Stimulated activated CD4-positive, alpha-beta T cell treated with anti-CD3 and anti-CD28 coated beads, Interleukin-12 subunit alpha, Interleukin-12 subunit beta, amount 100 ng/mL, for 4 hours (primary cell): ENCODE measurements around the gene RAPGEF2.
"Not testable (repeated sequence)": the region's sequence is repeated elsewhere in the genome, so short reads cannot be mapped to it uniquely, and the experiment has no call there.

Experiments used
- DNase-seq: peaks from one replicate; pipeline ENCODE4 v3.0.0-alpha.2; 2020

Gene RAPGEF2

DNA sequence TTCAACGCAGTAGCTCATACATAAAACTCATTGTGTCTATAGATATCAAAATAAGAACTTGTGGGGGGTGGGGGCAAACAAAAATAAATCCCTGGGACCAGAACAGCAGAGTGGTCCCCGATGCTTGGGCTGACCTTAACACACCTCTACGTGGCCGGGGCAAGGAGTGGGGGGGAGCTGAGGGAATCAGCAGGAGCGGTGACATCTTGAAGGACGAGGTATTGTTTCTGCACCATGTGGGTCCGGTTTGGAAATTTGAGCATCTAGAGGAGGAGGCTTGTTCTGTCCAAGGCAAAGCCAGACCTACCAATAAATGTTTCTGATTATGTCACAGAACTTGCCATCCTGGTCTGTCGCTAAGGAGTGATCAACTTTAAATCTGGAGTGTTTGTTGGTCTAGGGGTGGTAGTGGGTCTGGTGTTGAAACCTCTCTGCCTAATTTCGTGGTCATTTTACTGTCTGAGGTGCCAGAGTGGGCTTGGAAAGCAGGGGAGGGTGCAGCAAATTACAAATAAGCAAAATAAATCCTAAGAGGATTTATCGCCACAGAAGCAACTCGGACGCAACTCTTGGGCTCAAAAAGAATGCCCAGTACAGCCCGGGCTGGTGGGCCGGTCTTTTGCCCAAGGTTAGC is 774 bp upstream of the RAPGEF2 start:
- no peak for DNase-seq

- DNase-seq = peak; percentile 40
Observed at GRCh38 chr4:159103384-159103990, 608 bp downstream of the RAPGEF2 start.

GRCh38 chr4:159104694-159105414 is 2.0 kb downstream of the RAPGEF2 start:
- DNase-seq = no peak

DNA sequence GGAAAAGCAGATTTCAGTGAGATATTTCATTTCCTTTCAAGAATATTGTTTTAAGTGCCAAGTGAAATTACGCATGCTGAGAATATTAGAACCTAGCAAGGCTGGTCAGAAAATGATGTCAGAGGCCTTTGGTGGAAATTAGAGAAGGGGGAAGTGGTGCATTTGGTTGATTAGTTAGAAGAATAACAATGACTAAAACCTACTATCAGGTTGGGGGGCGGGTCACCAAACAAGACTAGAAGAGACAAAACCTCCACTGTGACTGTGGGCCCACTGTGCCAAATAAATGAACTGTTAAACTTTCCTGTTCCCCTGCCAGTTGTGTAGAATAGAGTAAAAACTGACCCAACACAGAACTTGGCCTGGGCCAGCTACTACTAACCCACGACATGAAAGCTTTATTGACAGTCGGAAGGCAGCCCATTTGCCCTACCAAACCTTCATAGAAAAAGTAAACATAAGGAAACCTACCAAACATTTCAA is 2.9 kb downstream of the RAPGEF2 start:
- DNase-seq = no peak

DNA sequence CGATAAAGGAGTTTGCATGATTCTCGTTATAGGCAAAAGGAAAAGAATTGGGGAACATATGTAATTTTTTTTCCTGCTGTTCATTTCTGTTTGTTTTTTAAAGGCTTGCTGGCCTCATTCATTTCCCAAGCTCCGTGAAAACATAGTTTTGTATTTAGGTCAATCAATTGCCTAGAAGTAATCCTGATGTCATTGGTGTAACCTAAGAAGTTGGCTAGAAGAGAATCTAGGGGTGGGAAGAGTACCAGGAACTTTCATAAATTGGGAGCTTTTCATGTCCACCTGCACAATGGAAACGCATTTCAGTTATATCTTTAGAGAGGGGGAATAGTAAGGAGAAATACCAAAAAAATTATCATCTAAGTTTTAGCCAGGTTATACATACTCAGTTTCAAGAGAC is 3.8 kb downstream of the RAPGEF2 start:
- DNase-seq = no peak

DNA sequence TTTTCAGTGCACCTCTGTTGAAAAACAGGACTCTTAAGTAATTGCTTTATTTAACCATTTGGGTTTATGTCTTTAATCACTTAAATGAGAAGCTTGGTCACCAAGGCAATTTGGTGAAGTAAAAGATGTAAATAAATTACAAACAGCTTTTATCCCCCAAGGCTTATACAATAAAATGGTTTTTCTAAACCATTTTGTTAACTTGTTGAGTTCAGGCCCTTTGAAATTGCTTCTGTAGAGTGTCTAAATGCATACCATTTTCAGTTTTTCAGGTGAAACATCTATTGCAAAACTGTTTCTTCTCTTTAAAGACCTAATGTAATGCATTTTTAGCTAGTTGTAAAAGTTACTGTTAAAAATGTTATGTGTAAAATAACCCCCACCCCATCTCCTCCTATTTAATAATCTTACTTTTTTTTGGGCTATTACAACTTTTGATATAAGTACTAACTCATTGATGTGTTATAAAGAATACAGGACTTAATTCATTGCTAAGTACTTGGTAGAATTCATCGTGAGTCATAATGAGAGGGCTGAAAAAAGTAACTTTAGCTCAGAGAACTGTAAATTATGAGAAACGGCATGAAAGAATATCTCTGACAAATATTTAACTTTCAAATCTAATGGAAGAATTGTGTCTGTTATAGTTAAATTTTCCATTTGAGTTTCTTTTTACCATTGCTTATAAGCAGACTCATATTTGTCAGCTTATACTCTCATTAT is 4.5 kb downstream of the RAPGEF2 start:
- DNase-seq = no peak

GRCh38 chr4:159108124-159108523 is 5.2 kb downstream of the RAPGEF2 start:
- DNase-seq = no peak

DNA sequence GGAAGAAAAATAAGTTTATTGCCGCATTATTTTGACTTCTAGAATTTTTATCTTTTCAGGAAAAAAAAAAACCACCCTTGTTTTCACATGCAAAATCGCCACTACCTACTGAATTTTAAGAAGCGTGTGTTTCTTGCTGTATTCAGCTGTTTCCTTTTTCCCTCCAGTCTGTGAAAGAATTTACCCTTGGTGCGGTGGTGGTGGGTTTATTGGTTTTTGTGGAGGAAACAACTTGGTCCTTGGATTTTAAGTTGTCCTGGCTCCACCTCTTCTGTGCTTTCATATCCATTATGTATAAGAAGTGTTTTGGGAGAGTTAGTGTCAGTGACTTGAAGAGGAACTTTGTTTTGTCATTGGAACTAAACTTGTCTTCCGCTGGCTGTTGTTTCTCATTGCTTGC is 8.1 kb downstream of the RAPGEF2 start:
- no peak for DNase-seq

DNA sequence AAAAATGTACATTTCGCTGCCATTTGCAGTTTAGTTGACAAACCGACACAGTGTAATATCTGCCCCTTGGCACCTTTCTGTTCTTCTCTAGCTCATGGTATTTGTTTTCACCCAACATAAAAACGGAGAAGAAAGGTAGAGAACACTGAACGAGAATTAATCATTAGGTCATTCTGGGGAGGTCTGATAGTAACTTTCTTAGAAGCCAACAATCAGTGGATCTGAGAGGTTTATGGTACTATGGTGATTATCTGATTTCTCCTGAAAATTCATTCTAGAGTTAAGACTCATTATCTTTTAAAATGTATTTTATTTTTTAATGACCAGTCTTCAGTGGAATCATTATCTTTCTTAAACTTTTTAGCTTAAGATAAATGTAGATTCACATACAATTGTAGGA is 8.5 kb downstream of the RAPGEF2 start:
- no peak for DNase-seq

- DNase-seq = not testable (repeated sequence)
Observed at GRCh38 chr4:159113366-159113765, 10.5 kb downstream of the RAPGEF2 start.

DNA sequence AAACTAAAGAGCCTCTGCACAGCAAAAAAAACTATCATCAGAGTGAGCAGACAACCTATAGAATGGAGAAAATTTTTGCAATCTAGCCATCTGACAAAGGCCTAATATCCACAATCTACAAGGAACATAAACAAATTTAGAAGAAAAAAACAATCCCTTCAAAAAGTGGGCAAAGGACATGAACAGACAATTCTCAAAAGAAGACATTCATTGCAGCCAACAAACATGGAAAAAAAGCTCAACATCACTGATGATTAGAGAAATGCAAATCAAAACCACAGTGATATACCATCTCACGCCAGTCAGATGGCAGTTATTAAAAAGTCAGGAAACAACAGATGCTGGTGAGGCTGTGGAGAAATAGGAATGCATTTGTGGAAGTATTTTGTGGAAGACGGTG is 13.2 kb downstream of the RAPGEF2 start:
- DNase-seq = not testable (repeated sequence)

GRCh38 chr4:159116693-159117092 is 13.8 kb downstream of the RAPGEF2 start:
- DNase-seq = not testable (repeated sequence)

GRCh38 chr4:159117564-159117963 is 14.7 kb downstream of the RAPGEF2 start:
- no peak for DNase-seq

DNA sequence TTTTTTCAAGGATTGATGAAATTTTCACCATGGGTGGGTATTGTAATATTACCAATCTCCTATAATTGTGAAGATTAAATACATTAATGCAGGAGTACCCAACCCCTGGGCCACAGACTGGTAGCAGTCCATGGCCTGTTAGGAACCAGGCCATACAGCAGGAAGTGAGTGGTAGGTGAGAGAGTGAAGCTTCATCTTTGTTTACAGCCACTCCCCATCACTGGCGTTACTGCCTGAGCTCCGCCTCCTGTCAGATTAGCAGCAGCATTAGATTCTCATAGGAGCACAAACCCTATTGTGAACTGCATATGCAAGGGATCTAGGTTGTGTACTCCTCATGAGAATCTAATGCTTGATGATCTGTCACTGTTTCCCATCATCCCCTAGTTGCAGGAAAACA is 15.1 kb downstream of the RAPGEF2 start:
- DNase-seq = no peak

DNA sequence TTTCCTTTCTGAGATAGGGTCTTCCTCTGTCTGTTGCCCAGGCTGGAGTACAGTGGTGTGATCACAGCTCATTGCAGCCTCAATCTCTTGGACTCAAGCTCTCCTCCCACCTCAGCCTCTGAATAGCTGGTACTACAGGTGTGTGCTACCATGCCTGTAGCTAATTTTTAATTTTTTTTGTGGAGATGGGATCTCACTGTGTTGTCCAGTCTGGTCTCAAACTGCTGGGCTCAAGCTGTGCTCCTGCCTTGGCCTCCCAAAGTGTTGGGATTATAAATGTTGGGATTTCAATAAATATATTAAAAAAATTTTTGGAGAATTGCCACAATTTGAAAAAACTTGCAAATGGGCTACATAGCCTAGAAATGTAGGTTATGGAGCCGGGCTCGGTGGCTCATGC is 18.5 kb downstream of the RAPGEF2 start:
- no peak for DNase-seq

DNA sequence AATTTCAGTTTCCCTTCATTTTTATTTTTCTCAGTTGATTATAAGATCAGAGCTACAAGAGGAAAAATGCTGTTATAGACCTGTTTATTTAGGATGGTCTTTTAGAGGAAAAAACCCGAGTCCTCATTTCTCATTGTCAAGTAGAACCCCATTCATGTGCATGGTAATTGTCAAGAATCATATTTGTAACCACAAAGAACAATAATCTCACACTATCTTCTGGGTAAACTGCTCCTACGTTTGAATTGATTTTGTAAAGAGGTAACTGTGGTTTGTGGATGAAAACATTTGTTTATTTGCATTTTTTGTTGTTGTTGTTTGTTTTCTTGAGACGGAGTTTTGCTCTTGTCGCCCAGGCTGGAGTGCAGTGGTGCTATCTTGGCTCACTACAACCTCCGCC is 23.8 kb downstream of the RAPGEF2 start:
- DNase-seq = no peak

GRCh38 chr4:159127745-159128518 is 25.1 kb downstream of the RAPGEF2 start:
- no peak for DNase-seq

DNA sequence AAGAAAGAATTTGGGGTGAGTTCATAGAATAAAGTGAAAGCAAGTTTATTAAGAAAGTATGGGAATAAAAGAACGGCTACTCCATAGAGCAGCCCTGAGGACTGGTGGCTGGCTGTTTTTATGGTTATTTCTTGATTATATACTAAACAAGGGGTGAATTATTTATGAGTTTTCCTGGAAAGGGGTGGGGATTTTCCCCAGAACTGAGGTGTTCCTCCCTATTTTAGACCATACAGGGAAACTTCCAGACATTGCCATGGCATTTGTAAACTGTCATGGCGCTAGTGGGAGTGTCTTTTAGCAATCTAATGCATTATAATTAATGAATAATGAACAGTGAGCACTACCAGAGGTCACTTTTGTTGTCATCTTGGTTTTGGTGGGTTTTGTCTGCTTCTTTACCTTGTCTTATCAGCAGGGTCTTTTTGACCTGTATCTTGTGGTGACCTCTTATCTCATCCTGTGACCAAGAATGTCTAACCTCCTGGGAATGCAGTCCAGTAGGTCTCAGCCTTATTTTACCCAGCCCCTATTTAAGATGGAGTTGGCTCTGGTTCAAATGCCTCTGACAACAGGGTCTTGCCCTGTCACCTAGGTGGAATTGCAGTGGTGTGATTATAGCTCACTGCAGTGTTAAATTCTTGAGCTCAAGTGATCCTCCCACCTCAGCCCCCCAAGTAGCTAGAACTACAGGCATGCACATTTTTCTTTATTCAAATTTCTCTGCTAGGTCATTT is 27.1 kb downstream of the RAPGEF2 start:
- DNase-seq = no peak

GRCh38 chr4:159131564-159131963 is 28.7 kb downstream of the RAPGEF2 start:
- DNase-seq = no peak

DNA sequence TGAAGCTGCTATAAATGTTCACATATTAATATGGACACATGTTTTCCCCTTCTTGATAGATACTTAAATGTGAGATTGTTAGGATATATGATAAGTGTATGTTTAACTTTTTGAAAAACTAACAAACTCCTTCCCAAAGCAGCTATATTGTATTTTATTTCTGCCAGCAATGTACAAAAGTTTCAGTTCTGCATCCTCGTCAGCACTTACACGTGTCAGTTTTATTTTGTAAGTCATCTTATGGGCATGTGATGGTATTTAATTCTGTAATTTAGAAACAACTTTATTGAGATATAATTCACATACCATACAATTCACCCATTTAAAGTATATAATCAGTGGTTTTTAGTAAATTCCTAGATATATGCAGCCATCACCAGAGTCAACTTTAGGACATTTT is 31.6 kb downstream of the RAPGEF2 start:
- no peak for DNase-seq

DNA sequence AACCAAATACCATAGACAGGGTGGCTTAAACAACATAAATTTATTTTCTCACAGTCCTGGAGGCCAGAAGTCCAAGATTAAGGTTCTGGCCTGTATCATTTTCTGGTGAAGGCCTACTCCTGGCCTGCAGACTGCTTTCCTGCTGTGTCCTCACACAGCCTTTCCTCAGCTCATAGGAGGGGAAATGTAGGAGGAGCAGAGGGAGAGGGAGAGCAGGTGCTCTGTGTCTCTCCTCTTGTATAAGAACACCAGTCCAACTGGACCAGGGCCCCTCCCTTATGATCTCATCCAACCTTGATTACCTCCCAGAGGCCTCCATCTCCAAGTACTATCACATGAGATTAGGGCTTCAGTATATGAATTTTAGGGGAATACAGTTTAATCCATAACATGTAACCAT is 34.3 kb downstream of the RAPGEF2 start:
- no peak for DNase-seq

GRCh38 chr4:159138436-159138835 is 35.6 kb downstream of the RAPGEF2 start:
- DNase-seq = no peak
